Fibroblast of the aortic adventitia (primary cell): ENCODE data around the gene NUFIP1. TPM values are rescaled to one million over a fixed set of nuclear protein-coding genes. Genes with fewer than 3 reads are reported as not detected.
A peak's percentile ranks its signal among the peaks of the same experiment; 100 is the strongest.
"Not testable (repeated sequence)": the region's sequence is repeated elsewhere in the genome, so short reads cannot be mapped to it uniquely, and the experiment has no call there.

Source experiments
- DNase-seq: peaks from one replicate; pipeline ENCODE4 v3.0.0-alpha.2; 2010; ENCODE audit warnings: low read depth
- H3K4me3 ChIP-seq: 2 replicates; pipeline ENCODE4 v1.5.1; 2011; ENCODE audit warnings: low read depth, mild to moderate bottlenecking, control low read depth, low read length, moderate library complexity
- total RNA-seq: library from RNA; depleted of rRNA; stranded (reverse); fragments of >200 nt; gene quantifications from 2 replicates; pipeline ENCODE4 v1.2.3, GENCODE V29; 2012; ENCODE audit warnings: low replicate concordance
- TF ChIP-seq, protein P1 (sequence below): IDR thresholded peaks from 2 replicates; pipeline ENCODE4 v1.5.1; 2011; ENCODE audit warnings: mild to moderate bottlenecking, low read length, control low read depth, inconsistent platforms; ENCODE audit not compliant: insufficient read depth

NUFIP1 gene
- total RNA-seq = 4.5 and 5.7 TPM in 2 replicates

- peak; percentile 95 for DNase-seq
- TF ChIP-seq, protein P1, sequence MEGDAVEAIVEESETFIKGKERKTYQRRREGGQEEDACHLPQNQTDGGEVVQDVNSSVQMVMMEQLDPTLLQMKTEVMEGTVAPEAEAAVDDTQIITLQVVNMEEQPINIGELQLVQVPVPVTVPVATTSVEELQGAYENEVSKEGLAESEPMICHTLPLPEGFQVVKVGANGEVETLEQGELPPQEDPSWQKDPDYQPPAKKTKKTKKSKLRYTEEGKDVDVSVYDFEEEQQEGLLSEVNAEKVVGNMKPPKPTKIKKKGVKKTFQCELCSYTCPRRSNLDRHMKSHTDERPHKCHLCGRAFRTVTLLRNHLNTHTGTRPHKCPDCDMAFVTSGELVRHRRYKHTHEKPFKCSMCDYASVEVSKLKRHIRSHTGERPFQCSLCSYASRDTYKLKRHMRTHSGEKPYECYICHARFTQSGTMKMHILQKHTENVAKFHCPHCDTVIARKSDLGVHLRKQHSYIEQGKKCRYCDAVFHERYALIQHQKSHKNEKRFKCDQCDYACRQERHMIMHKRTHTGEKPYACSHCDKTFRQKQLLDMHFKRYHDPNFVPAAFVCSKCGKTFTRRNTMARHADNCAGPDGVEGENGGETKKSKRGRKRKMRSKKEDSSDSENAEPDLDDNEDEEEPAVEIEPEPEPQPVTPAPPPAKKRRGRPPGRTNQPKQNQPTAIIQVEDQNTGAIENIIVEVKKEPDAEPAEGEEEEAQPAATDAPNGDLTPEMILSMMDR = peak; percentile 8
- H3K4me3 ChIP-seq = peak within 1 kb of the TSS; percentile 94
Observed at GRCh38 chr13:44989071-44989889, at the start of gene NUFIP1, which contains the start of gene GPALPP1. TSS of gene NUFIP1 (minus strand) at chr13:44989471. CDS start at chr13:44989436, 35 bp downstream. TSS of gene GPALPP1 (plus strand) at chr13:44989538. CDS start at chr13:44989655, 117 bp downstream.

DNA sequence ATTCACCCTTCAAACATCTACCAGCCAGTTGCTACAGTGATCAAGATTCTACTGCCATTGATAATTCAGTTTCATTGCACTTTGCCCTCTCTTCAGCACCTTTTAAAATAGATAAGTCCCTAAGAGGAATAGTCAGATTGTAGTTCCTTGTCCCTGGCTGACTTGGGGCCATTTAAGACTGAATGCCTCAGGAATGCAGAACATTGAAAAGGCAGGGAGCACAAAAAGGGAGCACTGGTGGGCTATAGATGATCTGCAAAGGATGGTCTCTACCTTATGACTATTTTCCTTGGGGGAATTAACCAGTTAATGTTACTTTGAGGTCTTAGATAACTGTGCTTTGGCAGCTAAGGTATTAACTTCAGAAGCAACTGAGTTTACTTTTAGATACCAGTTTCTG lies 46.9 kb upstream of the NUFIP1 start:
- DNase-seq = no peak
- TF ChIP-seq, protein P1 = no peak
- no peak overlapping the region for H3K4me3 ChIP-seq

- H3K4me3 ChIP-seq = no peak overlapping the region
- TF ChIP-seq, protein P1 = no peak
- DNase-seq = no peak
Observed at GRCh38 chr13:45034342-45034741, 45.1 kb upstream of the NUFIP1 start.

GRCh38 chr13:45024847-45025246 lies 35.6 kb upstream of the NUFIP1 start:
- TF ChIP-seq, protein P1 = no peak

GRCh38 chr13:45021250-45021649 lies 32.0 kb upstream of the NUFIP1 start:
- TF ChIP-seq, protein P1 = no peak
- no peak overlapping the region for H3K4me3 ChIP-seq
- DNase-seq = no peak

More at GRCh38 chr13:45024847-45025246, 35.6 kb upstream of the NUFIP1 start:
- no peak for DNase-seq
- no peak overlapping the region for H3K4me3 ChIP-seq

DNA sequence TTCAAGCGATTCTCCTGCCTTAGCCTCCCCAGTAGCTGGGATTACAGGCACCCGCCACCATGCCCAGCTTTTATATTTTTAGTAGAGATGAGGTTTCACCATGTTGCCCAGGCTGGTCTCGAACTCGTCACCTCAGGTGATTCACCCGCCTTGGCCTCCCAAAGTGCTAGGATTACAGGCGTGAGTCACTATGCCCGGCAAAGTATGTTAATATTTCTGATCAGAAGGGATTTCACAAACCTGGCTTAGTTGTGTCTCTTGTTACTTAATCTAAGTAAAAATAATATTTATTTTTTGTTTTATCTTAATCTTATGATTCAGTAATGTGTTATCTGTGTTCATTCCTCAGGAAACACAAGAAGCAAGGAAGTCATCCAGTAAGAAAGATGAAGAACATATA lies 30.7 kb upstream of the NUFIP1 start:
- DNase-seq, H3K4me3 ChIP-seq: not testable (repeated sequence)

GRCh38 chr13:45016792-45017425 lies 27.6 kb upstream of the NUFIP1 start:
- no peak for DNase-seq
- TF ChIP-seq, protein P1 = no peak
- no peak overlapping the region for H3K4me3 ChIP-seq
